ENCODE measurements around the gene PKP4. TPM values are rescaled to one million over a fixed set of nuclear protein-coding genes. Genes with fewer than 3 reads are reported as not detected.

PKP4 gene
- total and polyA plus RNA-seq, 9 of the 15 experiments (the other 6 are each of a cell fraction or from before 2014, with no cell fraction given), result 24.6 to 99.1 (median 74.0) TPM

DNA sequence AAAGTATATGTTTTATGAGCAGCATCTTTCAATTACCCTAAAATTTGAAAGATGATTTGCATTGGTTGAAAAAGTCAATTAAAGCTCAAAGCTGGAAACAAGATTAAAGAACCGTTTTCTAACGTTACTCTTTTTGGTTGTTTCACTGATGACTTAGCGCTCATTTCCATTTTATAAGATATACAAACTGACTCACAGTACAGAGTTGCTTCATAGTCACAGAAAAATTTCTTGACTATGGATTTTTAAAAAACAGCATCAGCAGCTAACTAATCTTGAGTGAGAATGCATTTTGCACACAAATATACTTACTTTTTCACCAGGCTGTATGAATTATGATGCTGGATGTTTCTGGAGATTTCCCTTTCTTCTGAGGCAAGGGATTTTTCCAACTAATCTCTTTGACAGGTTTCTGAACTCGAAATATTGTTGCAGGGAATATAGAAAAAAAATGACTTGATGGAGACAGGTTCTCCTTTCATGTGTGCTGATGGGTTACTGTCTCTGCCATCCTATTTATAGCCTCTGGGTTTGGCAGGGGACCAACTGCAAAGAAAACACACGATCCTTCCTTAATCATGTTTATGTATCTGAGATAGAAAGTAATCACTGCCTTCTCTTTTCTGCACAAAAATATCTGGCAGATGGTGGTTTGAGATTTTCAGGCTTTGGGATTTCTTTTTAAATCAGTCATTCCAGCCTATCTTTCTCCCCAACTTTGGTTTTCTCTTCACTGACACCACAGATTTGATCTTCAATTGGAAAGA, 209.0 kb downstream of the PKP4 start:
- no peaks in the 10 kb centered on the region for H3K9me1 ChIP-seq (ENCODE audit: control insufficient read depth, insufficient read depth, low read length)
- POLR2A ChIA-PET, result interaction anchor here (0.7 to 0.9 kb wide), 2 partner anchors 17 to 63 kb away, joined by 3 to 4 read pairs; no protein-coding TSS in a partner anchor
- peaks cover 100% of the 10 kb centered on the region for H3K36me3 ChIP-seq (ENCODE audit: control insufficient read depth, insufficient read depth, low read length)
- H2AFZ ChIP-seq (ENCODE audit: low read depth, low read length), result no peak overlapping the region
- WGBS (ENCODE audit: insufficient coverage, low coverage, missing lambda C conversion rate), result 68% methylated on average over 5 of the region's 5 CpGs
- no peak overlapping the region for H3K4me2 ChIP-seq (ENCODE audit: insufficient read depth, low read length)
- H3K79me2 ChIP-seq (ENCODE audit: control insufficient read depth, insufficient read depth, low read length), result no peaks in the 10 kb centered on the region
- H4K20me1 ChIP-seq (replicated peaks; ENCODE audit: control insufficient read depth, insufficient read depth, low read length), result no peaks in the 10 kb centered on the region; the same call in 1 of the 2 replicates
- no peaks in the 10 kb centered on the region for H3K9me3 ChIP-seq (replicated peaks; ENCODE audit: control insufficient read depth, insufficient read depth, low read depth, low read length)
- FAIRE-seq, result no peak
- no peak for DNase-seq (ENCODE audit: extremely low read depth in 1 of 4, low spot score in 3 of 4)
- CTCF ChIA-PET (ENCODE audit: low intra/inter-chr PET ratio), result no interaction called here
- BruUV-seq (replicated peaks), result no TSS peak
- in situ Hi-C loops (cut with MboI), result no loop called here
- H3K9ac ChIP-seq (ENCODE audit: insufficient read depth in 1 of 2, low read depth in 2 of 2, low read length in 2 of 2), result no peak overlapping the region
- H3K4me3 ChIP-seq, result no peak overlapping the region
- H3K4me1 ChIP-seq (replicated peaks in 1 of 2; ENCODE audit: control insufficient read depth in 2 of 2, insufficient read depth in 2 of 2, low read length in 2 of 2), result no peaks in the 10 kb centered on the region
- no peaks in the 10 kb centered on the region for H3K27me3 ChIP-seq (ENCODE audit: control insufficient read depth in 2 of 2, insufficient read depth in 2 of 2, low read length in 2 of 2)
- intact Hi-C loops (cut with micrococcal nuclease), result no loop called here
- TF ChIP-seq ASH1L (IDR thresholded peaks at IDR 0.05; ENCODE audit: borderline replicate concordance, low read depth, partially characterized antibody) (no peak), ZBTB17 (CRISPR knock-in tag; IDR thresholded peaks at IDR 0.05) (no peak), ZBTB8A (IDR thresholded peaks at IDR 0.05; ENCODE audit: partially characterized antibody) (no peak), RBM34 (IDR thresholded peaks at IDR 0.05; ENCODE audit: borderline replicate concordance, insufficient read depth, low read length) (no peak), POLR2H (tag; IDR thresholded peaks at IDR 0.05; ENCODE audit: low read depth) (no peak), HDGF (IDR thresholded peaks at IDR 0.05) (no peak), EP400 (IDR thresholded peaks at IDR 0.05) (no peak), ELF4 (CRISPR knock-in tag; IDR thresholded peaks at IDR 0.05) (no peak), TOE1 (IDR thresholded peaks at IDR 0.05; ENCODE audit: borderline replicate concordance) (no peak), TOE1 (CRISPR knock-in tag; IDR thresholded peaks at IDR 0.05; ENCODE audit: borderline replicate concordance, low read depth) (no peak), ZNF239 (CRISPR knock-in tag; IDR thresholded peaks at IDR 0.05) (no peak), STAT5B (CRISPR knock-in tag; IDR thresholded peaks at IDR 0.05) (no peak)
- TF ChIP-seq, protein P1, sequence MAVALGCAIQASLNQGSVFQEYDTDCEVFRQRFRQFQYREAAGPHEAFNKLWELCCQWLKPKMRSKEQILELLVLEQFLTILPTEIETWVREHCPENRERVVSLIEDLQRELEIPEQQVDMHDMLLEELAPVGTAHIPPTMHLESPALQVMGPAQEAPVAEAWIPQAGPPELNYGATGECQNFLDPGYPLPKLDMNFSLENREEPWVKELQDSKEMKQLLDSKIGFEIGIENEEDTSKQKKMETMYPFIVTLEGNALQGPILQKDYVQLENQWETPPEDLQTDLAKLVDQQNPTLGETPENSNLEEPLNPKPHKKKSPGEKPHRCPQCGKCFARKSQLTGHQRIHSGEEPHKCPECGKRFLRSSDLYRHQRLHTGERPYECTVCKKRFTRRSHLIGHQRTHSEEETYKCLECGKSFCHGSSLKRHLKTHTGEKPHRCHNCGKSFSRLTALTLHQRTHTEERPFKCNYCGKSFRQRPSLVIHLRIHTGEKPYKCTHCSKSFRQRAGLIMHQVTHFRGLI (CRISPR knock-in tag; IDR thresholded peaks at IDR 0.05), result no peak
- H3K27ac ChIP-seq (ENCODE audit: extremely low read depth, low read depth, low read length), result no peak overlapping the region
- ATAC-seq, result no peak
